B cell (primary cell): ENCODE results near the gene PDCD1LG2. TPM values are rescaled to one million over a fixed set of nuclear protein-coding genes. Genes with fewer than 3 reads are reported as not detected.

Experiments used
- ATAC-seq: fragments of 200-7000 bp; cut with Tn5 transposase; one replicate; pipeline ENCODE4 v1.10.0; 2021; ENCODE audit warnings: low read depth, mild to moderate bottlenecking, moderate number of reproducible peaks, moderate library complexity
- CTCF ChIA-PET: fragments of 350-600 bp; sonication (Branson Sonifier 250); formaldehyde crosslinking; loops from one replicate; lab custom pipeline; 2021; ENCODE audit warnings: antibody characterized with exemption, inconsistent platforms; lab: Charles Lee
- POLR2A ChIA-PET: fragments of 350-600 bp; sonication (Branson Sonifier 250); formaldehyde crosslinking; loops from one replicate; lab custom pipeline; 2021; ENCODE audit warnings: antibody characterized with exemption; lab: Charles Lee
- DNase-seq: peaks from one replicate; pipeline ENCODE4 v3.0.0; 2013
- H2AFZ ChIP-seq: 2 replicates; pipeline ENCODE4 v1.6.1; 2012; ENCODE audit warnings: mild to moderate bottlenecking, low read depth, low read length; ENCODE audit not compliant: insufficient read depth, poor library complexity, severe bottlenecking
- H3K27ac ChIP-seq, 2 donors: 1 replicate in 1 of 2; 2 replicates in 1 of 2; pipeline ENCODE4 v1.5.1; 2012 to 2013; ENCODE audit warnings: low read length in 2 of 2, mild to moderate bottlenecking in 2 of 2, moderate library complexity in 1 of 2
- H3K27me3 ChIP-seq, 4 experiments: fragments of 200-600 bp in 1 of 4; sonication (generic) in 1 of 4; replicated peaks in 1 of 4; 1 replicate in 2 of 4; 2 replicates in 2 of 4; pipeline versions ENCODE4 v1.6.1 to v1.7.0; 2013 to 2016; ENCODE audit warnings: low read length in 3 of 4, mild to moderate bottlenecking in 2 of 4, mixed read lengths in 1 of 4, moderate library complexity in 1 of 4; ENCODE audit not compliant: insufficient read depth in 4 of 4, control insufficient read depth in 3 of 4; ENCODE audit errors: control extremely low read depth in 1 of 4
- H3K36me3 ChIP-seq, 2 experiments: replicated peaks in 1 of 2; 1 replicate in 1 of 2; 2 replicates in 1 of 2; pipeline versions ENCODE4 v1.6.1 to v1.7.1; 2013; ENCODE audit warnings: low read length in 1 of 2; ENCODE audit not compliant: insufficient read depth in 2 of 2, control insufficient read depth in 1 of 2; ENCODE audit errors: control extremely low read depth in 1 of 2, extremely low read depth in 1 of 2
- H3K4me1 ChIP-seq, 2 donors: fragments of 200-600 bp in 1 of 2; sonication (generic) in 1 of 2; 1 replicate in 1 of 2; 2 replicates in 1 of 2; pipeline versions ENCODE4 v1.5.1 to v1.6.1; 2013 to 2017; ENCODE audit warnings: low read length in 2 of 2; ENCODE audit not compliant: control insufficient read depth in 2 of 2, insufficient read depth in 2 of 2
- H3K4me2 ChIP-seq: replicated peaks from 2 replicates; pipeline ENCODE3; 2012; ENCODE audit warnings: mild to moderate bottlenecking, low read depth, low read length; ENCODE audit not compliant: poor library complexity, severe bottlenecking
- H3K4me3 ChIP-seq, 5 experiments: fragments of 200-600 bp in 1 of 5; sonication (generic) in 1 of 5; 1 replicate in 3 of 5; 2 replicates in 2 of 5; pipeline versions ENCODE4 v1.5.1 to v1.7.0; 2011 to 2016; ENCODE audit warnings: low read length in 4 of 5, mild to moderate bottlenecking in 4 of 5, low read depth in 2 of 5, control low read depth in 1 of 5, moderate library complexity in 1 of 5; ENCODE audit not compliant: insufficient read depth in 1 of 5; ENCODE audit errors: control extremely low read depth in 1 of 5, extremely low read depth in 1 of 5
- H3K79me2 ChIP-seq: fragments of 200-600 bp; sonication (generic); one replicate; pipeline ENCODE4 v1.6.0; 2016; ENCODE audit warnings: low read length; ENCODE audit not compliant: control insufficient read depth, insufficient read depth
- H3K9ac ChIP-seq: fragments of 200-600 bp; sonication (generic); 2 replicates; pipeline ENCODE4 v1.6.1; 2017; ENCODE audit warnings: mild to moderate bottlenecking, low read length, moderate library complexity
- H3K9me3 ChIP-seq, 3 donors: one replicate each; pipeline versions ENCODE4 v1.6.1 to v1.7.1; 2013; ENCODE audit warnings: low read length in 2 of 3; ENCODE audit not compliant: control insufficient read depth in 2 of 3, insufficient read depth in 1 of 3; ENCODE audit errors: control extremely low read depth in 1 of 3
- H4K20me1 ChIP-seq: 2 replicates; pipeline ENCODE4 v1.6.0; 2012; ENCODE audit warnings: mild to moderate bottlenecking, low read length; ENCODE audit not compliant: insufficient read depth, control insufficient read depth, poor library complexity, severe bottlenecking
- H3K27ac Mint-ChIP-seq: one replicate; pipeline ENCODE4 v1.8.0; 2021; ENCODE audit warnings: mixed read lengths
- H3K27me3 Mint-ChIP-seq: one replicate; pipeline ENCODE4 v1.8.0; 2021; ENCODE audit warnings: mixed read lengths
- H3K4me1 Mint-ChIP-seq: one replicate; pipeline ENCODE4 v1.8.0; 2021; ENCODE audit warnings: mixed read lengths
- H3K4me3 Mint-ChIP-seq: one replicate; pipeline ENCODE4 v1.8.0; 2021; ENCODE audit warnings: mixed read lengths
- H3K9me3 Mint-ChIP-seq: one replicate; pipeline ENCODE4 v1.8.0; 2022; ENCODE audit warnings: mixed read lengths; ENCODE audit not compliant: insufficient read depth
- CTCF ChIP-seq: fragments of 200-600 bp; IDR thresholded peaks from one replicate; pipeline ENCODE4 v1.8.0; 2022; ENCODE audit warnings: antibody characterized with exemption, mild to moderate bottlenecking
- EZH2 ChIP-seq: IDR thresholded peaks from 2 replicates; pipeline ENCODE4 v1.6.1; 2012; ENCODE audit warnings: borderline replicate concordance, low read depth, mild to moderate bottlenecking, moderate library complexity, low read length; ENCODE audit not compliant: insufficient read depth, poor library complexity, severe bottlenecking
- WGBS: methylation state at CpG from one replicate; pipeline ENCODE4 v1.1.5; 2013; ENCODE audit warnings: missing lambda C conversion rate; ENCODE audit not compliant: insufficient coverage; 5-methylcytosine and 5-hydroxymethylcytosine counted together
- intact Hi-C: fragments of 100-400 bp; cut with micrococcal nuclease; formaldehyde crosslinking; loops from one replicate; pipeline ENCODE4 v1.10.0; 2022
- polyA plus RNA-seq: library from polyadenylated mRNA; depleted of rRNA; stranded (reverse); fragments of >200 nt; gene quantifications from 2 replicates; pipeline ENCODE4 v1.2.3, GENCODE V29; 2012
- total RNA-seq, 2 donors: library from RNA; stranded (reverse); fragments of 120-200 nt in 1 of 2; gene quantifications; 1 replicate in 1 of 2; 2 replicates in 1 of 2; pipeline versions ENCODE4 v1.2.3 to v1.2.4, GENCODE V29; 2013 to 2022

The PDCD1LG2 gene
- total and polyA plus RNA-seq, 2 donors (not counting 1 experiment from before 2014, with no cell fraction given): 0.67 TPM; not detected in 1

GRCh38 chr9:5617749-5618148 is 107.4 kb downstream of the PDCD1LG2 start:
- ChIA-PET CTCF (no interaction called here), POLR2A (no interaction called here)
- peak overlapping the region; percentile 67 to 74 for H3K27ac ChIP-seq
- peaks cover 42% of the 10 kb centered on the region for H3K4me1 Mint-ChIP-seq
- intact Hi-C loops: loop anchor here (1.0 kb wide), 3 partner anchors 9 to 17 kb away; no protein-coding TSS in a partner anchor
- peak overlapping the region; percentile 54 for H3K27ac Mint-ChIP-seq
- no peaks in the 10 kb centered on the region for H3K27me3 Mint-ChIP-seq
- H3K9ac ChIP-seq: peak overlapping the region; percentile 12
- H3K4me1 ChIP-seq: peaks cover 26 to 32% of the 10 kb centered on the region in 2 donors
- H3K27me3 ChIP-seq: no peaks in the 10 kb centered on the region
- H2AFZ ChIP-seq: no peak overlapping the region
- ATAC-seq (peak; percentile 99), DNase-seq (peak; percentile 81)
- H3K79me2 ChIP-seq: peaks cover 70% of the 10 kb centered on the region
- H3K36me3 ChIP-seq: peaks cover 1 to 7% of the 10 kb centered on the region in 2 experiments
- H3K9me3 ChIP-seq: no peaks in the 10 kb centered on the region
- peaks cover 22% of the 10 kb centered on the region for H4K20me1 ChIP-seq
- H3K4me3 ChIP-seq: peak overlapping the region in 1 of 5 experiments; percentile 40
- peak overlapping the region; percentile 50 for H3K4me2 ChIP-seq
- H3K9me3 Mint-ChIP-seq: no peaks in the 10 kb centered on the region
- TF ChIP-seq EZH2 (no peak), CTCF (no peak)
- peak overlapping the region; percentile 59 for H3K4me3 Mint-ChIP-seq

DNA sequence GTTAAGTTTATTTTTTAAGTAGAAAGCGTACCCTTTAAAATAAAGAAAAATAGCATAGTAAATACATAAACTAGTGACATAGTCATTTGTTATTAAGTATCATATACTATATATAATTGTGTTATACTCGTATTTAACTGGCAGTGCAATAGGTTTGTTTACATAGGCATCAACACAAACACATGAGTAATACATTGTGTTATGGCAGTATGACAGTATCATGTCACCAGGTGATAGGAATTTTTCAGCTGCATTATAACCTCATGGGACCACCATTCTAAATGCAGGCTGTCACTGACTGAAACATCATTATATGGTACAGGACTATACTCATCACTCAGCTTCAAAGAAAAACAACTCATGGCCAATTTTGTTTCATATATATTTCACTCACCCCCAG is 110.2 kb downstream of the PDCD1LG2 start:
- WGBS: no CpG with 5 or more reads among the region's 2 CpGs
- Histone ChIP-seq H3K9ac (no peak overlapping the region), H3K36me3 (peaks cover 1 to 27% of the 10 kb centered on the region in 2 experiments), H2AFZ (no peak overlapping the region), H3K4me3 (no peak overlapping the region), H3K27ac (peak overlapping the region in 1 of 2 donors; percentile 39), H3K27me3 (no peaks in the 10 kb centered on the region), H3K4me2 (no peak overlapping the region), H3K9me3 (no peaks in the 10 kb centered on the region), H3K79me2 (peaks cover 71% of the 10 kb centered on the region), H4K20me1 (peaks cover 31% of the 10 kb centered on the region), H3K4me1 (peaks cover 51 to 56% of the 10 kb centered on the region in 2 donors)
- H3K4me1 Mint-ChIP-seq: peaks cover 50% of the 10 kb centered on the region
- ChIA-PET CTCF (interaction anchor here (0.6 kb wide), 1 partner anchor 829 kb away, joined by 3 read pairs; no protein-coding TSS in a partner anchor), POLR2A (interaction anchor here (0.6 kb wide), 1 partner anchor 172 kb away, joined by 3 read pairs; no protein-coding TSS in a partner anchor)
- intact Hi-C loops: loop anchor here (10.0 kb wide), 1 partner anchor 54 kb away; no protein-coding TSS in a partner anchor
- H3K4me3 Mint-ChIP-seq: no peak overlapping the region
- no peak for TF ChIP-seq EZH2
- H3K27ac Mint-ChIP-seq: no peak overlapping the region
- ATAC-seq: no peak
- no peak for DNase-seq
- no peaks in the 10 kb centered on the region for H3K27me3 Mint-ChIP-seq
- no peaks in the 10 kb centered on the region for H3K9me3 Mint-ChIP-seq

Other genes starting within 250 kb of the PDCD1LG2 start
- 1.0 and 3.5 TPM in 2 replicates for gene RLN2, start 205.8 kb upstream of the PDCD1LG2 start, total RNA-seq
- 0.23 and 0.94 TPM in 2 replicates for gene RLN2, start 205.8 kb upstream of the PDCD1LG2 start, polyA plus RNA-seq
- 1.4 and 2.0 TPM in 2 replicates for gene RLN1, start 170.7 kb upstream of the PDCD1LG2 start, total RNA-seq
- gene RLN1, start 170.7 kb upstream of the PDCD1LG2 start, polyA plus RNA-seq: 0.60 TPM in 1 of 2 replicates, not detected in the other
- 11.0 and 12.3 TPM in 2 replicates for gene PLGRKT, start 72.6 kb upstream of the PDCD1LG2 start, total RNA-seq
- 6.1 and 8.4 TPM in 2 replicates for gene PLGRKT, start 72.6 kb upstream of the PDCD1LG2 start, polyA plus RNA-seq
- gene CD274, start 60.0 kb upstream of the PDCD1LG2 start, total RNA-seq: 5.2 and 7.0 TPM in 2 replicates
- gene CD274, start 60.0 kb upstream of the PDCD1LG2 start, polyA plus RNA-seq: 0.61 and 1.4 TPM in 2 replicates
- gene RIC1, start 118.6 kb downstream of the PDCD1LG2 start, total RNA-seq: 58.8 and 58.9 TPM in 2 replicates
- 20.7 and 26.5 TPM in 2 replicates for gene RIC1, start 118.6 kb downstream of the PDCD1LG2 start, polyA plus RNA-seq